Subcutaneous abdominal adipose tissue (tissue), 5 donors: ENCODE data around the gene LDB2.

Experiments
- H3K27ac ChIP-seq: one replicate; pipeline ENCODE4 v1.7.0; 2013; ENCODE audit warnings: low read depth, mild to moderate bottlenecking, inconsistent platforms, low read length, moderate library complexity
- H3K27me3 ChIP-seq, 5 donors: one replicate each; pipeline ENCODE4 v1.7.0; 2013; ENCODE audit warnings: low read length in 5 of 5, inconsistent platforms in 1 of 5; ENCODE audit not compliant: control insufficient read depth in 5 of 5, insufficient read depth in 4 of 5
- H3K36me3 ChIP-seq, 5 donors: one replicate each; pipeline ENCODE4 v1.7.0; 2013; ENCODE audit warnings: low read length in 5 of 5; ENCODE audit not compliant: control insufficient read depth in 5 of 5, insufficient read depth in 5 of 5
- H3K4me1 ChIP-seq, 5 donors: one replicate each; pipeline ENCODE4 v1.7.0; 2013; ENCODE audit warnings: low read length in 5 of 5, mild to moderate bottlenecking in 3 of 5, moderate library complexity in 1 of 5; ENCODE audit not compliant: control insufficient read depth in 5 of 5, insufficient read depth in 5 of 5
- H3K4me3 ChIP-seq, 5 donors: one replicate each; pipeline ENCODE4 v1.7.0; 2013; ENCODE audit warnings: low read length in 5 of 5, low read depth in 1 of 5
- H3K9ac ChIP-seq, 5 donors: one replicate each; pipeline ENCODE4 v1.7.0; 2013; ENCODE audit warnings: low read length in 5 of 5, mild to moderate bottlenecking in 4 of 5, moderate library complexity in 3 of 5
- H3K9me3 ChIP-seq, 5 donors: one replicate each; pipeline ENCODE4 v1.7.0; 2013; ENCODE audit warnings: low read length in 5 of 5; ENCODE audit not compliant: control insufficient read depth in 5 of 5
- donor health status: healthy.
- donor health status: healthy.
- donor health status: healthy.
- donor health status: healthy.
- donor health status: healthy.

The LDB2 gene

GRCh38 chr4:16503421-16504100, 394.9 kb downstream of the LDB2 start:
- no peak overlapping the region for H3K4me3 ChIP-seq
- no peak overlapping the region for H3K27ac ChIP-seq
- H3K9me3 ChIP-seq = peaks cover 0 to 9% (median 8%) of the 10 kb centered on the region in 5 donors
- no peaks in the 10 kb centered on the region for H3K27me3 ChIP-seq
- H3K4me1 ChIP-seq = no peaks in the 10 kb centered on the region
- H3K36me3 ChIP-seq = peaks cover 2 to 54% (median 50%) of the 10 kb centered on the region in 5 donors
- no peak overlapping the region for H3K9ac ChIP-seq

- Histone ChIP-seq H3K27me3 (no peaks in the 10 kb centered on the region), H3K4me3 (no peak overlapping the region), H3K9me3 (peaks cover 0 to 10% (median 8%) of the 10 kb centered on the region in 5 donors), H3K36me3 (peaks cover 0 to 26% (median 20%) of the 10 kb centered on the region in 5 donors), H3K27ac (no peak overlapping the region), H3K9ac (no peak overlapping the region), H3K4me1 (peaks cover 0 to 9% (median 6%) of the 10 kb centered on the region in 5 donors)
These were observed 399.5 kb downstream of the LDB2 start for GRCh38 chr4:16498978-16499377.

- Histone ChIP-seq H3K9ac (no peak overlapping the region), H3K4me3 (no peak overlapping the region), H3K27ac (no peak overlapping the region), H3K4me1 (peaks cover 0 to 9% (median 6%) of the 10 kb centered on the region in 5 donors), H3K9me3 (peaks cover 0 to 10% (median 8%) of the 10 kb centered on the region in 5 donors), H3K27me3 (no peaks in the 10 kb centered on the region), H3K36me3 (peaks cover 0 to 10% (median 9%) of the 10 kb centered on the region in 5 donors)
These were observed 401.9 kb downstream of the LDB2 start for GRCh38 chr4:16496501-16496900.

GRCh38 chr4:16492872-16493271, 405.6 kb downstream of the LDB2 start:
- Histone ChIP-seq H3K36me3 (no peaks in the 10 kb centered on the region), H3K4me3 (no peak overlapping the region), H3K27ac (no peak overlapping the region), H3K9ac (no peak overlapping the region), H3K27me3 (no peaks in the 10 kb centered on the region), H3K9me3 (peaks cover 0 to 2% (median 0%) of the 10 kb centered on the region in 5 donors), H3K4me1 (peaks cover 0 to 9% (median 6%) of the 10 kb centered on the region in 5 donors)

GRCh38 chr4:16489226-16489625, 409.2 kb downstream of the LDB2 start:
- Histone ChIP-seq H3K36me3 (no peaks in the 10 kb centered on the region), H3K9ac (no peak overlapping the region), H3K4me1 (no peaks in the 10 kb centered on the region), H3K4me3 (no peak overlapping the region), H3K9me3 (peaks cover 0 to 2% (median 0%) of the 10 kb centered on the region in 5 donors), H3K27ac (no peak overlapping the region), H3K27me3 (no peaks in the 10 kb centered on the region)

- Histone ChIP-seq H3K27ac (no peak overlapping the region), H3K4me3 (no peak overlapping the region), H3K9ac (no peak overlapping the region), H3K27me3 (no peaks in the 10 kb centered on the region), H3K9me3 (peaks cover 0 to 2% (median 0%) of the 10 kb centered on the region in 5 donors), H3K36me3 (no peaks in the 10 kb centered on the region), H3K4me1 (no peaks in the 10 kb centered on the region)
These were observed 410.4 kb downstream of the LDB2 start for GRCh38 chr4:16488084-16488483.

- H3K4me3 ChIP-seq = no peak overlapping the region
- no peaks in the 10 kb centered on the region for H3K27me3 ChIP-seq
- H3K27ac ChIP-seq = no peak overlapping the region
- H3K9me3 ChIP-seq = peaks cover 0 to 2% (median 0%) of the 10 kb centered on the region in 5 donors
- H3K4me1 ChIP-seq = no peaks in the 10 kb centered on the region
- H3K9ac ChIP-seq = no peak overlapping the region
- no peaks in the 10 kb centered on the region for H3K36me3 ChIP-seq
These were observed 413.7 kb downstream of the LDB2 start for GRCh38 chr4:16484711-16485110.

GRCh38 chr4:16483540-16483939, 414.9 kb downstream of the LDB2 start:
- no peaks in the 10 kb centered on the region for H3K36me3 ChIP-seq
- no peak overlapping the region for H3K4me3 ChIP-seq
- H3K9me3 ChIP-seq = peaks cover 0 to 2% (median 0%) of the 10 kb centered on the region in 5 donors
- H3K27ac ChIP-seq = no peak overlapping the region
- no peaks in the 10 kb centered on the region for H3K4me1 ChIP-seq
- no peak overlapping the region for H3K9ac ChIP-seq
- H3K27me3 ChIP-seq = no peaks in the 10 kb centered on the region

GRCh38 chr4:16480011-16480410, 418.4 kb downstream of the LDB2 start:
- H3K4me3 ChIP-seq = no peak overlapping the region
- peaks cover 0 to 6% (median 5%) of the 10 kb centered on the region in 5 donors for H3K9me3 ChIP-seq
- no peaks in the 10 kb centered on the region for H3K4me1 ChIP-seq
- H3K9ac ChIP-seq = no peak overlapping the region
- H3K27ac ChIP-seq = no peak overlapping the region
- H3K27me3 ChIP-seq = no peaks in the 10 kb centered on the region
- H3K36me3 ChIP-seq = no peaks in the 10 kb centered on the region

GRCh38 chr4:16472537-16472936, 425.9 kb downstream of the LDB2 start:
- no peak overlapping the region for H3K9ac ChIP-seq
- no peaks in the 10 kb centered on the region for H3K36me3 ChIP-seq
- H3K27ac ChIP-seq = no peak overlapping the region
- no peaks in the 10 kb centered on the region for H3K27me3 ChIP-seq
- peaks cover 6 to 21% (median 8%) of the 10 kb centered on the region in 5 donors for H3K9me3 ChIP-seq
- H3K4me1 ChIP-seq = no peaks in the 10 kb centered on the region
- no peak overlapping the region for H3K4me3 ChIP-seq
